ENCODE results near the gene BFAR. TPM values are rescaled to one million over a fixed set of nuclear protein-coding genes. Genes with fewer than 3 reads are reported as not detected.

The BFAR gene, protein sequence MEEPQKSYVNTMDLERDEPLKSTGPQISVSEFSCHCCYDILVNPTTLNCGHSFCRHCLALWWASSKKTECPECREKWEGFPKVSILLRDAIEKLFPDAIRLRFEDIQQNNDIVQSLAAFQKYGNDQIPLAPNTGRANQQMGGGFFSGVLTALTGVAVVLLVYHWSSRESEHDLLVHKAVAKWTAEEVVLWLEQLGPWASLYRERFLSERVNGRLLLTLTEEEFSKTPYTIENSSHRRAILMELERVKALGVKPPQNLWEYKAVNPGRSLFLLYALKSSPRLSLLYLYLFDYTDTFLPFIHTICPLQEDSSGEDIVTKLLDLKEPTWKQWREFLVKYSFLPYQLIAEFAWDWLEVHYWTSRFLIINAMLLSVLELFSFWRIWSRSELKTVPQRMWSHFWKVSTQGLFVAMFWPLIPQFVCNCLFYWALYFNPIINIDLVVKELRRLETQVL
- 65.1 and 66.7 TPM in 2 replicates for total RNA-seq

DNA sequence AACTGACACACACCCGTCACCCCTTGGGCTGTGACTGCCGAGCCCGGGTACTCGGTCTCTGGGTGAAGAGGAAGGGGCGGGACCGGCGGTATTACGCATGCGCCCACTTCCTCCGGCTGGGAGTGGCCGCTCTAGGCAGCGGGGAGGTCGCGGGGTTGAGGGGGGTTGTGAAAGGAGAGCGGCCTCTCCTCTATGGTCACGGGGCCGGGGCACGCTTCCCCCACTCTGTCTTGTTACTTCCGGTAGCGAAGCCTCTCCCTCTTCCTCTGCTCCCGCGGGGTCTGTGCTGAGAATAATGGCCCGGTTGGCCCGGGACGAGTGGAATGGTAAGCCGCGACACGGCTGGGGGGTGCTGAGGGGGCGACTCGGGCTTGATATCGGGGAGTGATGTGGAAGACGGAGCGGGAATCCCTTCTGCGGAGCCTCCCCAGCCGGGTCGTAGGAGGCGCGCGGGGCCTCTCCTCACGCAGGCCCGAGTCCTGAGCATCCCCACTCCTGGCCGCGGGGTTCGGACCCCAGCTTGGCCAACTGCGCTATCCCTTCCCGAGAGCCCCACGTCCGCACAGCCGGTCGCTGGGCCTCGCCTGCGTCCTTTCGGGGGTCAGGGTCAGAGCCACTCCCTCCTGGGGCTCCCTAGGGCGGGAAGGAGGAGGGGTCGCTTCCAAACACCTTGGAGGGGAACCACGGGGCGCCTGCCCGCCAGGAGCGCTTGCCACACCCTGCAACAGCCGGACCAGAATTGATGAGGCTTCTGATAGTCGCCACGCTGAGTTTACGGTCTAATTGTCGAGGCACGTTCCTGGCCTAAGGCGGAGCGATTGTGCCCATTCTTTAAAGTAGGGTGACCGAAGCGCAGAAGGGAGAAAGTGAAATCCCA lies at the start of gene BFAR:
BFAR (plus strand) TSS at position 259 of the 877 bp plus-strand sequence. CDS start 11,396 bp downstream, outside the sequence.

DNA sequence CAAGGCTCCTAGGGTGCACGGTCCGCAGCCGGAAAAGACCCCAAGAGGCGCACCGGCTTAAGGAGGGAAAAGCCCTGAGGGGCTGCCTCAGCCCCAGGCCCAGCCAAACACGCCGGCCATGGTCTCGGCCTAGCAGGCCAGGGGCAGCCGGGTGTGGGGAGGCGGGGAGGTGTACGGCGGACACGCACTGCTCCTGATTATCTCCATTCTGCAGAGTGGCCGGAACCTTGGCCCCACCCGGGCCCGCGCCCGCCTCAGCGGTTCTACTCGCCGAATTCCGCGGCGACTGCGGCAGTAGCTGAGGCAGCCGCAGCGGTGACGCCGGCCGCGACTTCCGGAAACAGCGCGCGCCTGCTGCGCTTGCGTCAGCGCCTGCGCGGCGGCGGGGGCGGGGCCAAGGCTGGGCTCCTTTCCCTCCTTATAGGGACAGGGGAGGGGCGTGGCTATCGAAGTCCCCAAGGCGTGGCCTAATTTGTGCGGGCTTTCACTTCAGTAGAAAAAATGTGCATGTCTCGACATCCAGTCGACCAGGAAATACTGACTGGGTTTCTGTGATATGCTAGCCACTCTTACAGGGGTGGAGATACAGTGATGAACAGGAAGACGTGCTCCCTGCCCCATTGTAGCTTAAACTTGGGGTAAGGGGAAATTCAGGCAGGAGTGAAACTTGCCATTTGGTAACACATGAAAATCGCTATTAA lies 2.7 kb upstream of the BFAR start, which contains the start of gene PARN:
PARN (minus strand) TSS at position 342 of the 701 bp plus-strand sequence; CDS start at position 207, 135 bp downstream.

DNA sequence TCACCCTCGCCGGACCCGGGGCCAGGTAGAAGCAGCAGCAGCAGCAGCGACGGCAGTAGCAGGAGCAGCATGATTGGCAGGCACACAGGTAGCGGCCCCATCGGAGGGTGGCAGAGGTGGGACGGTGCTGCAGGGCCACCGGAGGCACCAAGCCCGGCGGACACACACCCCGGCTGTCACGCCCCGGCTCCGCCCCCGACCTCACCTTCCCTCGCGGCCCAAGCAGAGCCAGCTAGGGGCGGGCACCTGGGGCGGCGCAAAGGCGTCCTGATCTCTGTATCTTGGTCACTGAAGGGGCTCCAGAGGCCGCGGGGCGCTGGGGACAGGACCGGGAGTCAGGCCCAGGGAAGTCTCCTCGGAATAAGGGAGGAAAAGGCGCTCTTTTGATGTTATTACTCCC lies 61.4 kb downstream of the BFAR start, which contains the start of gene PLA2G10:
PLA2G10 (minus strand) TSS at position 180 of the 400 bp plus-strand sequence; CDS start at position 101, 79 bp downstream.

DNA sequence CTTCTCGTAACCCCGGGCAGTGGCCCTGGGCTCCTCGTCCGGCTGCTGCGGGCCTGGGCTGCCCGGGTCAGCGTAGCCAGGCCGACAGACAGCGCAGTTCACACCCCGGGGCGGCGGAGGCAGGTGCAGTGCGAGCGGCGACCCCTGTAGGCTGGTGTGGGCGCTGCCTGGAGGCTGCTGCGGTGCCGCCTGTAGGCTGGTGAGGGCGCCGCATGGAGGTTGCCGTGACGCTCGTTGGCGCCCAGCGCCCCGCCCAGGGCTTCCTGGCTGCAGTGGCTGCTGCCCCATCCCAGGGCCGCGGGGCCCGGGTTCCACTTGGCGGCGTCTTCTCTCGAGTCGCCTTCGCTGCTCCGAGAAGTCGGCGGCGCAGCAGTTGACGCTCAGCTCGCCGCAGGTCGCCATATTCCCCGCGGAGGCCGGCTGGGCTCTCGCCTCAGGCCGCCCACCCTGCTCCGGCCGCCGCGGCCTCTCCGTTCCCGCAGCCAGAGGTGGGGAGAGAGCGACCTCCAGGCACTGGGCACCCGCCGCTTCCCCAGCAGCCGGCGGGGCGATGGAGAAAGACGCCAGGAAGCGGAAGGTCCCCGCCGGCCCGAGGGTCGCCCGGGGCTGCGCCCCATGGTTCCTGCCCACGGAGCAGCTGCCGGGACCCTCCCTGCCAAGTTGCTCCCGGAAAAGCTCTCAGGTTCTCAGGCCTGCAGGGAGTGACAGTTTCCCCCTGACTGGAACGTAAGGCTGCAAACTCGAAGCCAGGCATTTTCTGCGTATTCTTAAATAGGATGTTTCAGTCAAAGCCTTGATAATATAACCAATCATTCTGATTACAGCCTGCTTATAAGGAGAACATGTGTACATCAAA lies 70.6 kb downstream of the BFAR start, which contains the start of gene NPIPA3:
NPIPA3 (plus strand) TSS at position 256 of the 856 bp plus-strand sequence. CDS start 5,533 bp downstream, outside the sequence.

Other genes starting within 250 kb of the BFAR start
- gene PARN, start 2.7 kb upstream of the BFAR start, total RNA-seq = 16.6 and 16.8 TPM in 2 replicates
- not detected in 2 replicates for gene PLA2G10, start 61.4 kb downstream of the BFAR start, total RNA-seq
- gene NPIPA3, start 70.5 kb downstream of the BFAR start, total RNA-seq = 0.45 and 0.56 TPM in 2 replicates
- 0.45 and 0.56 TPM in 2 replicates for gene NPIPA2, start 109.6 kb downstream of the BFAR start, total RNA-seq
- 93.0 and 139 TPM in 2 replicates for gene NOMO1, start 200.8 kb downstream of the BFAR start, total RNA-seq

All from endothelial cell of coronary artery (primary cell).